Pancreas (tissue), 10 donors: ENCODE results near the gene MAFG. TPM values are rescaled to one million over a fixed set of nuclear protein-coding genes. Genes with fewer than 3 reads are reported as not detected.
A peak's percentile ranks its signal among the peaks of the same experiment; 100 is the strongest.

Source experiments
- ATAC-seq, 4 donors: fragments of 200-7000 bp; cut with Tn5 transposase; one replicate each; pipeline versions ENCODE4 v1.8.0 to v1.9.1; 2020; ENCODE audit warnings: mild to moderate bottlenecking in 4 of 4, moderate library complexity in 4 of 4
- DNase-seq, 6 donors: peaks; one replicate each; pipeline ENCODE4 v3.0.0-alpha.2; 2020
- FAIRE-seq: peaks from 2 replicates; lab custom pipeline; 2012; peaks lifted over from hg19 to GRCh38; lab: Jason Lieb, UNC
- H3K27ac ChIP-seq, 4 donors: fragments of 200-600 bp; sonication (generic); 1 replicate in 3 of 4; 2 replicates in 1 of 4; pipeline versions ENCODE4 v1.5.0 to v1.8.0; 2020
- H3K27me3 ChIP-seq, 4 donors: fragments of 200-600 bp; one replicate each; pipeline ENCODE4 v1.8.0; 2021
- H3K36me3 ChIP-seq, 3 donors: fragments of 200-600 bp; sonication (generic) in 1 of 3; one replicate each; pipeline versions ENCODE4 v1.5.0 to v1.8.0; 2020 to 2021
- H3K4me1 ChIP-seq, 3 donors: fragments of 200-600 bp; one replicate each; pipeline ENCODE4 v1.8.0; 2021
- H3K4me3 ChIP-seq, 4 donors: fragments of 200-600 bp; sonication (generic) in 2 of 4; one replicate each; pipeline versions ENCODE4 v1.5.0 to v1.8.0; 2020 to 2021
- H3K9me3 ChIP-seq, 4 donors: fragments of 200-600 bp; one replicate each; pipeline ENCODE4 v1.8.0; 2021
- CTCF ChIP-seq, 4 donors: fragments of 200-600 bp; sonication (generic) in 3 of 4; IDR thresholded peaks; one replicate each; pipeline versions ENCODE4 v1.5.0 to v1.8.0; 2021; ENCODE audit warnings: antibody characterized with exemption in 4 of 4
- WGBS, 2 donors: extraction: QIAGEN DNeasy Blood & Tissue Kit; methylation state at CpG; one replicate each; pipeline ENCODE4 v1.1.7; 2013; 5-methylcytosine and 5-hydroxymethylcytosine counted together
- intact Hi-C, 3 donors: fragments of 100-400 bp; cut with DNase I; formaldehyde crosslinking; loops; one replicate each; pipeline versions ENCODE4 v1.11.1 to v1.14.2; 2022
- polyA plus RNA-seq, 2 donors: library from polyadenylated mRNA; stranded (reverse); fragments of 200-250 nt; gene quantifications; one replicate each; pipeline ENCODE4 v1.2.3, GENCODE V29; 2013
- total RNA-seq, 6 donors: library from RNA; stranded (reverse); fragmentation: NEBNext Ultra II Directional in 4 of 6; extraction: Animal tissue kit (Norgen Biotek cat#: 25700) in 4 of 6; gene quantifications; one replicate each; pipeline versions ENCODE4 v1.2.1 to v1.2.4, GENCODE V29; 2021 to 2023
- donor health status: healthy with polysubstance abuse.
- donor health status: DM: no; HTN: no; CAD: no; lungs with moderate emphysema.
- donor health status: DM: no; HTN: no; CAD: no.
- donor health status: control.
- donor health status: control.
- donor health status: Bipolar disorder and iron deficiency.
- donor health status: DM: yes; HTN: yes; CAD: no.
- donor health status: DM: no; HTN: no; CAD: no.
- donor health status: DM: no; HTN: no; CAD: no.
- donor health status: DM: yes; HTN: yes; CAD: no.

The MAFG gene
- total and polyA plus RNA-seq, 8 donors = 6.4 to 11.1 (median 8.0) TPM

GRCh38 chr17:81968396-81968745 lies 40.8 kb upstream of the MAFG start:
- H3K27me3 ChIP-seq = no peaks in the 10 kb centered on the region
- no peak for ATAC-seq
- 62 to 63% methylated on average over 7 of the region's 7 CpGs for WGBS, 2 donors
- TF ChIP-seq CTCF (IDR thresholded peaks at IDR 0.05) = no peak
- H3K27ac ChIP-seq = peak overlapping the region in 1 of 4 donors; percentile 2
- H3K4me1 ChIP-seq = peaks cover 0 to 9% (median 3%) of the 10 kb centered on the region in 3 donors
- H3K9me3 ChIP-seq = no peaks in the 10 kb centered on the region
- no peaks in the 10 kb centered on the region for H3K36me3 ChIP-seq
- no peak for FAIRE-seq
- H3K4me3 ChIP-seq = peak overlapping the region in 1 of 4 donors; percentile 18
- no peak for DNase-seq
- intact Hi-C loops = no loop called here

- intact Hi-C loops = no loop called here
Observed at GRCh38 chr17:81967533-81968395, 40.2 kb upstream of the MAFG start.

GRCh38 chr17:81967244-81967532 lies 39.7 kb upstream of the MAFG start:
- H3K36me3 ChIP-seq = no peaks in the 10 kb centered on the region
- peak in 3 of 4 donors; percentile 4 to 15 (median 5) for ATAC-seq
- intact Hi-C loops = no loop called here

More at GRCh38 chr17:81967533-81968395, 40.2 kb upstream of the MAFG start:
- Histone ChIP-seq H3K4me1 (peaks cover 0 to 9% (median 3%) of the 10 kb centered on the region in 3 donors), H3K27me3 (no peaks in the 10 kb centered on the region), H3K27ac (peak overlapping the region in 1 of 4 donors; percentile 2), H3K9me3 (no peaks in the 10 kb centered on the region), H3K36me3 (no peaks in the 10 kb centered on the region), H3K4me3 (peak overlapping the region in 1 of 4 donors; percentile 18)
- DNase-seq = peak; percentile 77 to 90 (median 81)
- no peak for FAIRE-seq
- ATAC-seq = peak; percentile 84 to 95 (median 94)
- TF ChIP-seq CTCF (IDR thresholded peaks at IDR 0.05) = no peak
- 14 to 27% methylated on average over 28 to 36 of the region's 36 CpGs for WGBS, 2 donors

GRCh38 chr17:81966343-81967243 lies 39.1 kb upstream of the MAFG start:
- 75% methylated on average over 41 of the region's 41 CpGs for WGBS, 2 donors
- intact Hi-C loops = no loop called here
- no peaks in the 10 kb centered on the region for H3K27me3 ChIP-seq
- ATAC-seq (peak; percentile 10 to 42 (median 35)), DNase-seq (peak in 2 of 6 donors; percentile 46 to 76), FAIRE-seq (no peak)
- no peak overlapping the region for H3K27ac ChIP-seq
- H3K36me3 ChIP-seq = no peaks in the 10 kb centered on the region
- no peaks in the 10 kb centered on the region for H3K9me3 ChIP-seq
- no peak overlapping the region for H3K4me3 ChIP-seq
- H3K4me1 ChIP-seq = peaks cover 0 to 9% (median 3%) of the 10 kb centered on the region in 3 donors
- no peak for TF ChIP-seq CTCF (IDR thresholded peaks at IDR 0.05)

More at GRCh38 chr17:81967244-81967532, 39.7 kb upstream of the MAFG start:
- no peak for FAIRE-seq
- H3K27ac ChIP-seq = peak overlapping the region in 1 of 4 donors; percentile 1
- no peaks in the 10 kb centered on the region for H3K27me3 ChIP-seq
- no peaks in the 10 kb centered on the region for H3K9me3 ChIP-seq
- H3K4me1 ChIP-seq = peaks cover 0 to 9% (median 3%) of the 10 kb centered on the region in 3 donors
- peak overlapping the region in 1 of 4 donors; percentile 18 for H3K4me3 ChIP-seq
- DNase-seq = peak in 1 of 6 donors; percentile 63
- TF ChIP-seq CTCF (IDR thresholded peaks at IDR 0.05) = no peak
- WGBS, 2 donors = 61 to 65% methylated on average over 5 of the region's 5 CpGs
